Trophoblast cell (in vitro differentiated cells and primary cell): Measurements from ENCODE around the gene PHAF1.
A peak's percentile ranks its signal among the peaks of the same experiment; 100 is the strongest.

ENCODE experiments used
- DNase-seq, 2 donors: peaks; one replicate each; pipeline ENCODE4 v3.0.0-alpha.2; 2016
- H2AFZ ChIP-seq: 2 replicates; pipeline ENCODE4 v1.6.1; 2013; ENCODE audit warnings: low read length, moderate library complexity, mild to moderate bottlenecking; ENCODE audit not compliant: insufficient read depth, poor library complexity
- H2AK5ac ChIP-seq: 2 replicates; pipeline ENCODE4 v1.6.1; 2013; ENCODE audit warnings: mild to moderate bottlenecking, low read length
- H2BK120ac ChIP-seq: 2 replicates; pipeline ENCODE4 v1.6.1; 2013; ENCODE audit warnings: low read length, mild to moderate bottlenecking, moderate library complexity; ENCODE audit not compliant: insufficient read depth, poor library complexity
- H2BK12ac ChIP-seq: 2 replicates; pipeline ENCODE4 v1.6.1; 2013; ENCODE audit warnings: mild to moderate bottlenecking, low read length, moderate library complexity
- H2BK5ac ChIP-seq: 2 replicates; pipeline ENCODE4 v1.6.1; 2013; ENCODE audit warnings: low read length, low read depth, moderate library complexity, mild to moderate bottlenecking; ENCODE audit not compliant: poor library complexity
- H3K14ac ChIP-seq: 2 replicates; pipeline ENCODE4 v1.6.1; 2013; ENCODE audit warnings: mild to moderate bottlenecking, low read length
- H3K18ac ChIP-seq: 2 replicates; pipeline ENCODE4 v1.6.1; 2013; ENCODE audit warnings: mild to moderate bottlenecking, low read length
- H3K23ac ChIP-seq: 2 replicates; pipeline ENCODE4 v1.6.1; 2013; ENCODE audit warnings: low read length
- H3K27ac ChIP-seq: 2 replicates; pipeline ENCODE4 v1.5.1; 2013; ENCODE audit warnings: low read depth, mild to moderate bottlenecking, inconsistent platforms, low read length, moderate library complexity
- H3K27me3 ChIP-seq: 2 replicates; pipeline ENCODE4 v1.6.1; 2013; ENCODE audit warnings: inconsistent platforms, mild to moderate bottlenecking, low read length, moderate library complexity; ENCODE audit not compliant: insufficient read depth
- H3K36me3 ChIP-seq, 2 experiments: 1 replicate in 1 of 2; 2 replicates in 1 of 2; pipeline ENCODE4 v1.6.1; 2013; ENCODE audit warnings: low read length in 2 of 2, mild to moderate bottlenecking in 2 of 2, moderate library complexity in 1 of 2; ENCODE audit not compliant: insufficient read depth in 2 of 2, control insufficient read depth in 1 of 2
- H3K4ac ChIP-seq: 2 replicates; pipeline ENCODE4 v1.6.1; 2013; ENCODE audit warnings: low read depth, mild to moderate bottlenecking, low read length, moderate library complexity
- H3K4me1 ChIP-seq, 2 experiments: 1 replicate in 1 of 2; 2 replicates in 1 of 2; pipeline ENCODE4 v1.6.1; 2013; ENCODE audit warnings: low read length in 2 of 2, mild to moderate bottlenecking in 2 of 2, moderate library complexity in 1 of 2; ENCODE audit not compliant: insufficient read depth in 2 of 2, control insufficient read depth in 1 of 2
- H3K4me2 ChIP-seq: 2 replicates; pipeline ENCODE4 v1.6.1; 2013; ENCODE audit warnings: inconsistent platforms, mild to moderate bottlenecking, low read length, moderate library complexity
- H3K4me3 ChIP-seq: 2 replicates; pipeline ENCODE4 v1.5.1; 2013; ENCODE audit warnings: mild to moderate bottlenecking, low read depth, low read length, inconsistent platforms
- H3K79me1 ChIP-seq: one replicate; pipeline ENCODE4 v1.6.1; 2013; ENCODE audit warnings: low read length
- H3K79me2 ChIP-seq: 2 replicates; pipeline ENCODE4 v1.6.1; 2013; ENCODE audit warnings: low read length, mild to moderate bottlenecking; ENCODE audit not compliant: control insufficient read depth, insufficient read depth, poor library complexity
- H3K9ac ChIP-seq: 2 replicates; pipeline ENCODE4 v1.6.1; 2013; ENCODE audit warnings: mild to moderate bottlenecking, low read length
- H3K9me3 ChIP-seq: 2 replicates; pipeline ENCODE4 v1.6.1; 2013; ENCODE audit warnings: low read depth, mild to moderate bottlenecking, control low read depth, inconsistent platforms, low read length; ENCODE audit not compliant: insufficient read depth
- H4K12ac ChIP-seq: 2 replicates; pipeline ENCODE4 v1.6.1; 2013; ENCODE audit warnings: low read depth, mild to moderate bottlenecking, low read length, moderate library complexity
- H4K8ac ChIP-seq: 2 replicates; pipeline ENCODE4 v1.6.1; 2013; ENCODE audit warnings: low read depth, mild to moderate bottlenecking, low read length, moderate library complexity
- H4K91ac ChIP-seq: one replicate; pipeline ENCODE4 v1.6.1; 2013; ENCODE audit warnings: low read depth, mild to moderate bottlenecking, low read length, moderate library complexity
- WGBS: extraction: QIAGEN DNeasy Blood & Tissue Kit; methylation state at CpG from one replicate; pipeline ENCODE4 v1.1.7; 2013; ENCODE audit warnings: missing lambda C conversion rate; ENCODE audit not compliant: insufficient read length, insufficient coverage; ENCODE audit errors: extremely low coverage; 5-methylcytosine and 5-hydroxymethylcytosine counted together

PHAF1 gene

GRCh38 chr16:67173323-67173722 lies 63.6 kb downstream of the PHAF1 start:
- no peak overlapping the region for H3K4me3 ChIP-seq
- no peak overlapping the region for H3K23ac ChIP-seq
- H4K91ac ChIP-seq, result no peak overlapping the region
- no peak overlapping the region for H2BK5ac ChIP-seq
- H3K4ac ChIP-seq, result no peak overlapping the region
- peaks cover 5% of the 10 kb centered on the region for H3K9me3 ChIP-seq
- H3K14ac ChIP-seq, result no peak overlapping the region
- H3K9ac ChIP-seq, result no peak overlapping the region
- peaks cover 1% of the 10 kb centered on the region for H3K79me2 ChIP-seq
- H2BK120ac ChIP-seq, result no peak overlapping the region
- H4K8ac ChIP-seq, result no peak overlapping the region
- no peak overlapping the region for H3K18ac ChIP-seq
- H3K4me1 ChIP-seq, result peaks cover 21 to 33% of the 10 kb centered on the region in 2 experiments
- no CpG with 5 or more reads among the region's 1 CpG for WGBS
- peaks cover 34% of the 10 kb centered on the region for H3K27me3 ChIP-seq
- no peak overlapping the region for H2AK5ac ChIP-seq
- H2AFZ ChIP-seq, result no peak overlapping the region
- H3K27ac ChIP-seq, result no peak overlapping the region
- no peak overlapping the region for H2BK12ac ChIP-seq
- peaks cover 2 to 8% of the 10 kb centered on the region in 2 experiments for H3K36me3 ChIP-seq
- H3K79me1 ChIP-seq, result peaks cover 5% of the 10 kb centered on the region
- no peak for DNase-seq
- peak overlapping the region; percentile 70 for H3K4me2 ChIP-seq
- H4K12ac ChIP-seq, result no peak overlapping the region

- no peak overlapping the region for H4K91ac ChIP-seq
- no peak overlapping the region for H2BK12ac ChIP-seq
- H2AFZ ChIP-seq, result peak overlapping the region; percentile 28
- no peak overlapping the region for H2AK5ac ChIP-seq
- H3K14ac ChIP-seq, result no peak overlapping the region
- H3K4me1 ChIP-seq, result peaks cover 23 to 35% of the 10 kb centered on the region in 2 experiments
- H3K27me3 ChIP-seq, result peaks cover 27% of the 10 kb centered on the region
- peak; percentile 65 to 76 for DNase-seq
- no CpG with 5 or more reads among the region's 71 CpGs for WGBS
- peaks cover 1% of the 10 kb centered on the region for H3K79me2 ChIP-seq
- H3K36me3 ChIP-seq, result peaks cover 2 to 8% of the 10 kb centered on the region in 2 experiments
- no peak overlapping the region for H3K9ac ChIP-seq
- H3K79me1 ChIP-seq, result peaks cover 5% of the 10 kb centered on the region
- peak overlapping the region; percentile 70 for H3K4me2 ChIP-seq
- peaks cover 5% of the 10 kb centered on the region for H3K9me3 ChIP-seq
- H3K23ac ChIP-seq, result no peak overlapping the region
- no peak overlapping the region for H3K18ac ChIP-seq
- no peak overlapping the region for H4K12ac ChIP-seq
- no peak overlapping the region for H4K8ac ChIP-seq
- H3K27ac ChIP-seq, result no peak overlapping the region
- H3K4ac ChIP-seq, result no peak overlapping the region
- no peak overlapping the region for H2BK120ac ChIP-seq
- peak overlapping the region; percentile 50 for H3K4me3 ChIP-seq
- H2BK5ac ChIP-seq, result no peak overlapping the region
Observed at GRCh38 chr16:67173808-67174705, 64.3 kb downstream of the PHAF1 start.

DNA sequence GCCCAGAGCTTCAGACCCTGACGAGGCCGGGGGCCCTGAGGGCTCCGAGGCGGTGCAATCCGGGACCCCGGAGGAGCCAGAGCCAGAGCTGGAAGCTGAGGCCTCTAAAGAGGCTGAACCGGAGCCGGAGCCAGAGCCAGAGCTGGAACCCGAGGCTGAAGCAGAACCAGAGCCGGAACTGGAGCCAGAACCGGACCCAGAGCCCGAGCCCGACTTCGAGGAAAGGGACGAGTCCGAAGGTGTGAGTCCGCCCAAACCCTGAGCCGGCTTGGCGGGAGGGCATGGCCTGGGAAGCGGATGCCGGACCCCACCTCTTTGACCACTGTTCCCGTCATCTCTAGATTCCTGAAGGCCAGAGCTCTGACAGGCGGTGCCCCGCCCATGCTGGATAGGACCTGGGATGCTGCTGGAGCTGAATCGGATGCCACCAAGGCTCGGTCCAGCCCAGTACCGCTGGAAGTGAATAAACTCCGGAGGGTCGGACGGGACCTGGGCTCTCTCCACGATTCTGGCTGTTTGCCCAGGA lies 65.0 kb downstream of the PHAF1 start:
- H2BK5ac ChIP-seq, result no peak overlapping the region
- DNase-seq, result no peak
- H3K23ac ChIP-seq, result no peak overlapping the region
- H2AFZ ChIP-seq, result no peak overlapping the region
- H2BK12ac ChIP-seq, result no peak overlapping the region
- no CpG with 5 or more reads among the region's 31 CpGs for WGBS
- H3K4me2 ChIP-seq, result peak overlapping the region; percentile 70
- H3K27me3 ChIP-seq, result peaks cover 20% of the 10 kb centered on the region
- no peak overlapping the region for H2AK5ac ChIP-seq
- H4K8ac ChIP-seq, result no peak overlapping the region
- H3K18ac ChIP-seq, result no peak overlapping the region
- peaks cover 7% of the 10 kb centered on the region for H3K9me3 ChIP-seq
- H3K4me1 ChIP-seq, result peaks cover 17 to 28% of the 10 kb centered on the region in 2 experiments
- H3K4me3 ChIP-seq, result no peak overlapping the region
- H3K36me3 ChIP-seq, result peaks cover 2 to 8% of the 10 kb centered on the region in 2 experiments
- no peak overlapping the region for H3K27ac ChIP-seq
- no peak overlapping the region for H3K9ac ChIP-seq
- no peak overlapping the region for H3K14ac ChIP-seq
- H2BK120ac ChIP-seq, result no peak overlapping the region
- H4K91ac ChIP-seq, result no peak overlapping the region
- H3K79me2 ChIP-seq, result peaks cover 1% of the 10 kb centered on the region
- no peak overlapping the region for H4K12ac ChIP-seq
- H3K4ac ChIP-seq, result no peak overlapping the region
- H3K79me1 ChIP-seq, result peaks cover 5% of the 10 kb centered on the region

DNA sequence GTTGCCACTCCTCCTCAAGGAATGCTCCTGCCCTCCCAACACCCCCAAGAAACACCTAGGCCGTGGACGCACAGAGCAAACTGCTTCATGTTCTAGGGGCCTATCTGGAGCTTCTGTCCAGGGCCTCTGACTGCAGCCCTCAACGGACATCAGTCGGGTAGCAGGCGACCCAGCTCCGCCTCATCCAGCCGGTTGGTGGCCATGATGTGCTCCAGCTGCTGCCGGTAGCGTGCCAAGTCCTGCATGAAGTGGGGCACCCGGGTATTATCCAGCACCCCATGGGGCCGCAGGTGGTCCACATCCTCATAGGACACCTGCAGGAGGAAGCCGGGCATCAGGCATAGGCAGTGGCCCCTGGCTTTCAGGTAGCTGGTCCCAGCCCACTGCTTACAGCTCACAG lies 66.9 kb downstream of the PHAF1 start:
- Histone ChIP-seq H3K4ac (no peak overlapping the region), H4K91ac (no peak overlapping the region), H2AK5ac (no peak overlapping the region), H3K27me3 (peaks cover 20% of the 10 kb centered on the region), H2BK5ac (no peak overlapping the region), H3K23ac (no peak overlapping the region), H3K4me3 (no peak overlapping the region), H3K27ac (no peak overlapping the region), H3K18ac (no peak overlapping the region), H3K4me2 (no peak overlapping the region), H3K4me1 (peaks cover 13 to 18% of the 10 kb centered on the region in 2 experiments), H3K36me3 (peaks cover 2 to 8% of the 10 kb centered on the region in 2 experiments), H3K14ac (no peak overlapping the region), H4K8ac (no peak overlapping the region), H3K9me3 (peaks cover 7% of the 10 kb centered on the region), H4K12ac (no peak overlapping the region), H3K9ac (no peak overlapping the region), H3K79me2 (no peaks in the 10 kb centered on the region), H2BK12ac (no peak overlapping the region), H2AFZ (no peak overlapping the region), H2BK120ac (no peak overlapping the region), H3K79me1 (no peaks in the 10 kb centered on the region)
- WGBS, result no CpG with 5 or more reads among the region's 12 CpGs
- DNase-seq, result no peak
